Anterior cingulate cortex (tissue), 58 donors: ENCODE measurements around the gene RILP.

ENCODE experiments used
- DNase-seq, 58 donors: peaks; one replicate each; lab custom pipeline; 2025; lab: John Stamatoyannopoulos, UW

The RILP gene

DNA sequence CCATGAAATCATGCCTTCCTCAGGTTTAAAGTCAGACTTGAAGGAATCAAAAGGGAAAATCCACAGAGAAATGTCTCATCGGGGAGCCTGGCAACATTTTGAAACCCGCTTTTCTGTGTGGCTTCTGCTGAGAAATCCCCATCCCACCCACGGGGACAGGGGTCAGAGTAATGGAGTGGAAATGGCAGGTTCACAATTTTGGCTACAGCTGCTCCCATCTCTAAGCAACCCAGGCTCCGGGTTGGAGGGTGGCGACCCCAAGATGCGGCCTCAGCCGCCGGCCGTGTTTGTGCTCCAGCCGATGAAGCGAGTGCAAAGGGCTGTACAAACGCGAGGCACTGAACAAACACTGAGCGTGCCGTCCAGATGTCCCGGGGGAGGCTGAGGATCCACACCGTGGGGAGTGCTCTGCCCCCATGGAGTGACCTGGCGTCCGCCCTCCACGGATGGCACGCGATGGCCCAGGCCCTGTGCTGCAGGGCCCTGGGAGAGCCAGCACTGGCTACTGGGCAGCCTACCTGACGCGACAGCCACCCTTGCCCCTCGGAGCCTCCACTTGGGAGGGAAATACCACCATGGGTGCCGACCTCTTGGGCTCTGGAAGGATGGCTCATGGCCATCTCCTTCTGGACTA lies 43.2 kb downstream of the RILP start:
- DNase-seq: peak in 1 of 58 donors; percentile 55

DNA sequence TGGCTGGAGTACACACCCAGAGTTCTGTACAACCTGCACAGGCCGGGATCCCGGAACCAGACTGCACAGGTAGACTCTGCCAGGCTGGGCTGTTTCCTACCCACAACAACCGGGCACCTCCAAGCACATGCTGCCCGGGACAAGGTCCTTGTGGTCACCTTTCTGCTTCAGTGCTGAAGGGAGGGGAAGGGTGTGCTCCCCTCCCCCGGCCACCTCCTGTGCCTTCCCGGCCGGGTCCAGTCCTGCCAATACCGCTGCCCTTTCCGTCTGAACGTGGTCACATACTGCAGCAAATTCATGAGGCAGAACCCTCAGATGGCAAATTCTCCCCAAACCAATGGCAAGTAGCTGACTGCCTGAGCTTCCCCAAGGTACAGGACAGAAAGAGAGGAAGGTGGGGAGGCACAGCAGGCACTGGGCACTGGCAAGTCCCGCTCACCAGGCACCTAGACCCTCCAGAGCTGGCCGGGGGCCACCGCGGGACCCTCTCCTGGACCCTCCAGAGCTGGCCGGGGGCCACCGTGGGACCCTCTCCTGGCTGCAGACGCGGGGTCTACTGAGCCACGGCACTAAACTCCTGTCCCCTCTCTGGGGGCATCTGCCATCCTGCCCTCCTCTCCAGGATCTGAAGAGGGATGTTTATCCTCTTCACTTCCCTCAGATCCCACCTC lies 43.9 kb downstream of the RILP start:
- DNase-seq: no peak

DNA sequence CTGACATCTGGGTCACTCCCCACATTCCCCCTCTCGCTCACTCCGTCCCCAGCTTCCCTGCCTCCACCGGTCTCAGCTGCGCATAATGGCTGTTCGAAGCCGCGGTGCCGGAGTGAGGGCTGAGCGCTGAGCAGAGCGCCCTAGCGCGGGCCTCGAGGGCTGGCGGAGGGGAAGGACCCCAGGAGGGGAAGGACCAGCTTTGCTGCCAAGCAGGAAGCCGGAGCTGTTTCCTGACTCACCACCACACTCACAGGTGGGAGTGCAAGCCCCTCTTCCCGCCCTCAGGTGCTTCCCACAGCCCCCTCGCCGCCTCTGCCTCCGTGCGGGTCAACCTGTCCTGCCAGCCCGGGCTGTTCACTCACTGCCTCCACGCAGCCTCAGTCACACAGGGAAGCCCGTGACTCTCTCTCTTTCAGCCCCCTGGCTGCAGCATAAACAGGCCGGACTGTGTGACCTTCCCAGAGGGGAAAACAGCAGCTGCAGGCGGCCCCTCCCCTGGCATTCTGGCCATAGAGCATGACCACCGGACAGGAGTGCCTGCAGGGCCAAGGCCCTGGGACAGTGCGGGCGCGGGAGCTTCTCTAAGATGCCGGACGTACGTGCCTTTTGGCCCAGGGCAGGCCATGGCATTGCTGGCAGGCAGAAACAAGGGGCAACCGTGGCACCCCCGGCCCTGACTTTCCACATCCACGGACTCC lies 44.7 kb downstream of the RILP start:
- DNase-seq: no peak

DNA sequence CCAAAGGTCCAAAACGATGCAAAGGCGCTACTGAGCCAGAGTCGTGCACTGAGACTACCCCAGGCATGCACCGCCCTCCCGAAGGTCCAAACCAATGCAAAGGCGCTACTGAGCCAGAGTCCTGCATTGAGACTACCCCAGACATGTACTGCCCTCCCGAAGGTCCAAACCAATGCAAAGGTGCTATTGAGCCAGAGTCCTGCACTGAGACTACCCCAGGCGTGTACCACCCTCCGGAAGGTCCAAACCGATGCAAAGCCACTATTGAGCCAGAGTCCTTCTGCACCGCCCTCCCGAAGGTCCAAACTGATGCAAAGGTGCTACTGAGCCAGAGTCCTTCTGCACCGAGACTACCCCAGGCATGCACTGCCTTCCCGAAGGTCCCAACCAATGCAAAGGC lies 48.1 kb downstream of the RILP start:
- no peak for DNase-seq

DNA sequence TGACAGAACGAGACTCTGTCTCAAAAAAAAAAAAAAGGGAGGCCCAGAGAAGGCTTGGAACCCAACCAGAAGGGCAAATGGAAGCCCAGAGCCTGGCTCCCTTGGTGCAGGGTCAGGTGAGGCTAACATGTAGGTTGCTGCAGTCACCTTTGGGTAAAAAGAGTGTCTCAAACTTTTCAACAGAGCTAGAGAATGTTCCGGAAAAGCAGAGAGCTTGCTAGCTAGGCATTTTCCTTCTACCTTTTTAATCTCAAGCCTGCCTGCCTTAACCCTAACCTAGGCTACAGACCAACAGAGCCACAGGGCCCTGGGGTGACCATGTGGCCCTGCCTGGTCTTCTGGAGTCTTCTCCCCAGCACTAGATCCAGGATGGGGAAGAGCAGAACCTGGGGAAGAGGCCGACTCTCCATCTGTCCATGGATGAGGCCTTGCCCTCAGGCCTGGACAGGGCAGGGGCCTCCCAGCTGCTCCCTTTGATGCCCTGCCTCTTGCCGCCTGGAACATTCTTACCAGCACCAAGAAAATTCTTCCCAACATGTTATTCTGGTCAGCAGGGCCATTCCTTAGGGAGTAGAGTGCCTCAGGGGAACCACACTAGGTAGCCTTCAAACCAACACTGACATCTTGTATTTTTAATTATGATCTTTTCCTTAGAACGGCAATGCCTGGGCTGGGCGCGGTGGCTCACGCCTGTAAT lies 51.1 kb downstream of the RILP start:
- no peak for DNase-seq

DNA sequence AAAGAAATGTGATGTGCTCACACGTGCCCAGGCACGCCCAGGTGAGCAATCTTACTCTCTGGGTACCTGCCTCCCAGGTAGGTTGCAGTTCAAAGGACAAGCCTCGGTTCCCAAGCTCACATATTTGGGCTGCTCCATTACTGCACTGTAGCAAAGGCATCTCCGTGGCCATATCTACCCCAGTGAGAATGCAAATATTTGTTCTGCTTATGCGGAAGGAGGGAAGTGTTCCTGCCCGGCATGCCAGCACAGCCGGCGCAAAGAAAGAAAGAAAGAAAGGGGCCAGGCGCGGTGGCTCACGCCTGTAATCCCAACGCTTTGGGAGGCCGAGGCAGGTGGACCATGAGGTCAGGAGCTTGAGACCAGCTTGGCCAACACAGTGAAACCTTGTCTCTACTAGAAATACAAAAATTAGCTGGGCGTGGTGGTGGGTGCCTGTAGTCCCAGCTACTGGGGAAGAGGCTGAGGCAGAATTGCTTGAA lies 51.8 kb downstream of the RILP start:
- no peak for DNase-seq
